RWPE1 (cell line): ENCODE results near the gene NCAM2.

Source experiments
- CTCF ChIA-PET: fragments of 350-600 bp; sonication (Branson Sonifier 250); formaldehyde crosslinking; extraction: SDS; loops from one replicate; lab custom pipeline; 2021; lab: Yijun Ruan, JAX
- POLR2A ChIA-PET: fragments of 400-600 bp; formaldehyde crosslinking; extraction: SDS; loops from one replicate; lab custom pipeline; 2020; ENCODE audit warnings: antibody characterized with exemption; ENCODE audit not compliant: low non-redundant PET; lab: Yijun Ruan, JAX
- DNase-seq: peaks from one replicate; pipeline ENCODE4 v3.0.0; 2012; ENCODE audit warnings: low spot score
- H3K27ac ChIP-seq: fragments of 450-650 bp; 2 replicates; pipeline ENCODE4 v1.5.1; 2017
- CTCF ChIP-seq: fragments of 450-650 bp; conservative IDR thresholded peaks from 2 replicates; pipeline ENCODE4 v1.5.1; 2017; ENCODE audit warnings: low read depth, mild to moderate bottlenecking

Gene NCAM2

GRCh38 chr21:21236996-21237395, 238.8 kb downstream of the NCAM2 start:
- H3K27ac ChIP-seq: no peak overlapping the region
- DNase-seq: no peak
- TF ChIP-seq CTCF: no peak
- ChIA-PET CTCF (interaction anchor here (0.7 kb wide), 2 partner anchors 24 to 167 kb away, joined by 3 to 8 read pairs; no protein-coding TSS in a partner anchor), POLR2A (no interaction called here)

GRCh38 chr21:21238629-21239400, 240.6 kb downstream of the NCAM2 start:
- no peak overlapping the region for H3K27ac ChIP-seq
- POLR2A ChIA-PET: no interaction called here

GRCh38 chr21:21241391-21241790, 243.2 kb downstream of the NCAM2 start:
- no peak for TF ChIP-seq CTCF
- CTCF ChIA-PET: interaction anchor here (0.6 to 0.7 kb wide), 2 partner anchors 16 to 1567 kb away, joined by 3 read pairs; no protein-coding TSS in a partner anchor
- no peak overlapping the region for H3K27ac ChIP-seq
- POLR2A ChIA-PET: no interaction called here
- DNase-seq: no peak

More at GRCh38 chr21:21238629-21239400, 240.6 kb downstream of the NCAM2 start:
- no peak for TF ChIP-seq CTCF
- DNase-seq: no peak
- CTCF ChIA-PET: interaction anchor here (0.6 to 0.7 kb wide), 2 partner anchors 594 to 683 kb away, joined by 3 read pairs; no protein-coding TSS in a partner anchor

GRCh38 chr21:21246007-21246406, 247.8 kb downstream of the NCAM2 start:
- ChIA-PET POLR2A (no interaction called here), CTCF (no interaction called here)
- DNase-seq: no peak
- H3K27ac ChIP-seq: no peak overlapping the region
- TF ChIP-seq CTCF: no peak

GRCh38 chr21:21247424-21247823, 249.2 kb downstream of the NCAM2 start:
- TF ChIP-seq CTCF: no peak
- ChIA-PET CTCF (interaction anchor here (0.7 kb wide), 1 partner anchor 20 kb away, joined by 4 read pairs; no protein-coding TSS in a partner anchor), POLR2A (no interaction called here)
- H3K27ac ChIP-seq: no peak overlapping the region
- peak; percentile 11 for DNase-seq

- no peak overlapping the region for H3K27ac ChIP-seq
Measured at GRCh38 chr21:21262048-21262447, 263.8 kb downstream of the NCAM2 start.

More at GRCh38 chr21:21262048-21262447, 263.8 kb downstream of the NCAM2 start:
- no peak for TF ChIP-seq CTCF
- POLR2A ChIA-PET: no interaction called here
- no peak for DNase-seq
- CTCF ChIA-PET: no interaction called here
